ENCODE measurements around the gene ANKRD65.
A peak's percentile ranks its signal among the peaks of the same experiment; 100 is the strongest.
"Not testable (repeated sequence)": the region's sequence is repeated elsewhere in the genome, so short reads cannot be mapped to it uniquely, and the experiment has no call there.

The ANKRD65 gene

GRCh38 chr1:1418464-1419362 lies 2.4 kb downstream of the ANKRD65 start:
- no peak overlapping the region for H3K4me3 ChIP-seq (ENCODE audit: low read depth, low read length)
- TF ChIP-seq, protein P1, sequence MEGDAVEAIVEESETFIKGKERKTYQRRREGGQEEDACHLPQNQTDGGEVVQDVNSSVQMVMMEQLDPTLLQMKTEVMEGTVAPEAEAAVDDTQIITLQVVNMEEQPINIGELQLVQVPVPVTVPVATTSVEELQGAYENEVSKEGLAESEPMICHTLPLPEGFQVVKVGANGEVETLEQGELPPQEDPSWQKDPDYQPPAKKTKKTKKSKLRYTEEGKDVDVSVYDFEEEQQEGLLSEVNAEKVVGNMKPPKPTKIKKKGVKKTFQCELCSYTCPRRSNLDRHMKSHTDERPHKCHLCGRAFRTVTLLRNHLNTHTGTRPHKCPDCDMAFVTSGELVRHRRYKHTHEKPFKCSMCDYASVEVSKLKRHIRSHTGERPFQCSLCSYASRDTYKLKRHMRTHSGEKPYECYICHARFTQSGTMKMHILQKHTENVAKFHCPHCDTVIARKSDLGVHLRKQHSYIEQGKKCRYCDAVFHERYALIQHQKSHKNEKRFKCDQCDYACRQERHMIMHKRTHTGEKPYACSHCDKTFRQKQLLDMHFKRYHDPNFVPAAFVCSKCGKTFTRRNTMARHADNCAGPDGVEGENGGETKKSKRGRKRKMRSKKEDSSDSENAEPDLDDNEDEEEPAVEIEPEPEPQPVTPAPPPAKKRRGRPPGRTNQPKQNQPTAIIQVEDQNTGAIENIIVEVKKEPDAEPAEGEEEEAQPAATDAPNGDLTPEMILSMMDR (IDR thresholded peaks at IDR 0.05; ENCODE audit: low read depth, low read length): no peak

DNA sequence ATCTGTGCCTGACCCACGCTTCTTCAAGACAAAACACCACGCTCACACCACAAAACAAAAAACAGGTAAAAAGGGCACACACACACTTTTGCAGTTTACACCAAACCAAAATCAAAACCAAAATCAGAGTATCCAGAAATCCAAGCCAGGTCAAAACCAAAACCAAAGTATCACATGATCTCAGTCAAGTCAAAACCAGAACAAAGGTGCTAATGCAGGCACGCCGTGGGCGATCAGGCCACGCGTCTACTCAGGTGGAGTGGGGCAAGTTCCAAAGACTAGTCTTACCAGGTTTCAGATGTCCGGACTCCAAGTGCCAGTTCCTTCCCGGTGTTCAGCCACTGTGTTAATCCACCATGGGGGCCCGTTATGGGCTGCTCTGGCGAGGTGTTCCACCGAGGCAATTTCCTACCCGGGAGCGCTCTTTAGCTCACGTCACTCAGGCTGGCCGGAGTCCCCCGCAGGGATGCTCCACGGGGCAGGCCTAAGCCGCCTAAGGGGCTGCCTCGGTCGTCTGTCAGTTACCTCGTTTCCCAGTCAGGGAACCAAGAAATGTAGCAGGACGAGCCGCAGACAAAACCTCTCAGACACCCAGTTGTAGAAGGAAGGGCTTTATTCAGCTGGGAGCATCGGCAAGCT lies 3.1 kb downstream of the ANKRD65 start:
- not testable (repeated sequence) for H3K4me3 ChIP-seq (ENCODE audit: low read depth, low read length)

DNA sequence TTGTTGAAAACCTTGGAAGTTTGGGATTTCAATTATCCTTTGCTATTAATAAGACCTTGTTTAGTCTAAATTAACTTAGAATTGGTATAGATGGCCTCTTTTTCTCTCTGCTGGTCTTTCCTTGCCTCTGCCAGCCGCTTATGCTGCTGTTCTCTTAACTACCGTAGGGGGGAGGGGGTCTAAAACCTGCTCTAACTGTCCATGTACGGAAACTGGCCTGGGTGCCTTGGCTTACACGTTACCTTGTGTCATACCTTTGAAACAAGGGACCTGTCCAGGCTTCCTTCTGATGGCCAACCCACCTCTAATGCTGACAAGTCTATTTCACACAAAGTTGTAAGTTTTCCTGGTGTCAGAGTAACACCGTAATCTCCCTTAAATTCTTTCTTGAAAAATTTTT lies 3.7 kb downstream of the ANKRD65 start:
- not testable (repeated sequence) for H3K4me3 ChIP-seq (ENCODE audit: low read depth, low read length)

GRCh38 chr1:1415751-1416150 lies 5.3 kb downstream of the ANKRD65 start:
- no peak overlapping the region for H3K4me3 ChIP-seq (ENCODE audit: low read depth, low read length)
- TF ChIP-seq, protein P1 (IDR thresholded peaks at IDR 0.05; ENCODE audit: low read depth, low read length): no peak

GRCh38 chr1:1412311-1412902 lies 8.7 kb downstream of the ANKRD65 start:
- H3K4me3 ChIP-seq (ENCODE audit: low read depth, low read length): not testable (repeated sequence)

- TF ChIP-seq, protein P1 (IDR thresholded peaks at IDR 0.05; ENCODE audit: low read depth, low read length): no peak
- no peak overlapping the region for H3K4me3 ChIP-seq (ENCODE audit: low read depth, low read length)
Measured at GRCh38 chr1:1411626-1412025, 9.4 kb downstream of the ANKRD65 start.

DNA sequence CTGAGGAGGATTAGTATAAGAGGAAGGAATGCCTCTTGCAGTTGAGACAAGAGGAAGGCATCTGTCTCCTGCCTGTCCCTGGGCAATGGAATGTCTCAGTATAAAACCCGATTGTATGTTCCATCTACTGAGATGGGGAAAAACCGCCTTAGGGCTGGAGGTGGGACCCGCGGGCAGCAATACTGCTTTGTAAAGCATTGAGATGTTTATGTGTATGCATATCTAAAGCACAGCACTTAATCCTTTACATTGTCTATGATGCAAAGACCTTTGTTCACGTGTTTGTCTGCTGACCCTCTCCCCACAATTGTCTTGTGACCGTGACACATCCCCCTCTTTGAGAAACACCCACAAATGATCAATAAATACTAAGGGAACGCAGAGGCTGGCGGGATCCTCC lies 10.8 kb downstream of the ANKRD65 start:
- H3K4me3 ChIP-seq (ENCODE audit: low read depth, low read length): not testable (repeated sequence)

- TF ChIP-seq, protein P1 (IDR thresholded peaks at IDR 0.05; ENCODE audit: low read depth, low read length): no peak
- peak overlapping the region; percentile 90 for H3K4me3 ChIP-seq (ENCODE audit: low read depth, low read length)
Measured at GRCh38 chr1:1407636-1408318, 13.3 kb downstream of the ANKRD65 start.
